NB4 (cell line): ENCODE measurements around the gene RFX8.
"Not testable (repeated sequence)": the region's sequence is repeated elsewhere in the genome, so short reads cannot be mapped to it uniquely, and the experiment has no call there.

Source experiments
- DNase-seq: peaks from one replicate; pipeline ENCODE4 v3.0.0; 2010; ENCODE audit warnings: low read depth
- H3K4me3 ChIP-seq: one replicate; pipeline ENCODE4 v1.5.1; 2011; ENCODE audit warnings: mild to moderate bottlenecking, low read depth, low read length, moderate library complexity
- CTCF ChIP-seq: IDR thresholded peaks from one replicate; pipeline ENCODE4 v1.5.1; 2012; ENCODE audit warnings: low read depth, low read length
- MYC ChIP-seq: IDR thresholded peaks from 2 replicates; pipeline ENCODE4 v1.6.1; 2011; ENCODE audit warnings: low read depth, low read length
- POLR2A ChIP-seq: IDR thresholded peaks from 2 replicates; pipeline ENCODE4 v1.6.1; 2011; ENCODE audit warnings: mild to moderate bottlenecking; ENCODE audit not compliant: insufficient read length; ENCODE audit errors: extremely low read depth
- TF ChIP-seq, protein P1 (sequence below): IDR thresholded peaks from 2 replicates; pipeline ENCODE4 v1.6.1; 2011; ENCODE audit warnings: low read depth, low read length

RFX8 gene

GRCh38 chr2:101354420-101355311, 120.2 kb downstream of the RFX8 start:
- DNase-seq: no peak

DNA sequence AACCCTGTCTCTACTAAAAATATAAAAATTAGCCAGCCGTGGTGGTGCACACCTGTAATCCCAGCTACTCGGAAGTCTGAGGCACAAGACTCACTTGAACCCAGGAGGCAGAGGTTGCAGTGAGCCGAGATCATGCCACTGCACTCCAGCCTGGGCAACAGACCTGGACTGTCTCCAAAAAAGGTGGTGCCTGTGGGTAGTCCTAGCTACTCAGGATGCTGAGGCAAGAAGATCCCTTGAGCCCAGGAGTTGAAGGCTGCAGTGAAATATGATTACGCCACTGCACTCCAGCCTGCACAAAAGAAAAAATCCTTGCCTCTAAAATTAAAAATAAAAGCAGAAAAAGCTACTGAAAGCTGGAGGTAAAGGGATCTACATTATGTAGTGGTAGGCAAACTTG, 122.3 kb downstream of the RFX8 start:
- DNase-seq, H3K4me3 ChIP-seq: not testable (repeated sequence)

More at GRCh38 chr2:101354420-101355311, 120.2 kb downstream of the RFX8 start:
- TF ChIP-seq MYC (no peak), POLR2A (no peak), CTCF (no peak)
- TF ChIP-seq, protein P1, sequence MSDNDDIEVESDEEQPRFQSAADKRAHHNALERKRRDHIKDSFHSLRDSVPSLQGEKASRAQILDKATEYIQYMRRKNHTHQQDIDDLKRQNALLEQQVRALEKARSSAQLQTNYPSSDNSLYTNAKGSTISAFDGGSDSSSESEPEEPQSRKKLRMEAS: no peak
- H3K4me3 ChIP-seq: no peak overlapping the region

DNA sequence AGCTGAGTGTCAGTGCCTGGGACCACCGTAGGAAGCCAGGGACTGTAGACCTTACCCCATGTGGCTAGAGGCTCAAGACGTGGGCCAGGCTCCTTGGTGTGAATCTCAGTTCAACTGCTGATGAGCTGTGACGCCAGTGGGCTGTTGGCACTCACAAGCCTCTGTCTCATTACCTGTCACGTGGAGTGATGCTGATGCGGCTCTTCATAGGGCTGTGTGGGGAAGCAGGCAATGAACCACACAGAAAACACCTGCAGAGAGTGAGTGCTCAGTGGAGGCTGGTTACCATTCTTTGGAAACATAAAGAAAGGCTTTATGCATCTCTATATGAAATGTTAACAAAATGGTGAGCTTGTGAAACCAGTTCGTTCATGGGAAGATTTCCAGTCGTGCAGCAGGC, 123.7 kb downstream of the RFX8 start:
- no peak for DNase-seq
- no peak overlapping the region for H3K4me3 ChIP-seq
- TF ChIP-seq POLR2A: no peak
- no peak for TF ChIP-seq MYC
- TF ChIP-seq, protein P1: no peak
- no peak for TF ChIP-seq CTCF

GRCh38 chr2:101349893-101350662, 124.8 kb downstream of the RFX8 start:
- peak; percentile 17 for TF ChIP-seq CTCF
- TF ChIP-seq POLR2A: no peak
- TF ChIP-seq MYC: no peak
- no peak overlapping the region for H3K4me3 ChIP-seq
- DNase-seq: peak; percentile 32

- no peak overlapping the region for H3K4me3 ChIP-seq
- TF ChIP-seq MYC: no peak
- no peak for TF ChIP-seq POLR2A
- TF ChIP-seq, protein P1: no peak
- TF ChIP-seq CTCF: no peak
- no peak for DNase-seq
Measured at GRCh38 chr2:101348883-101349282, 126.0 kb downstream of the RFX8 start.
